Medulla oblongata (tissue), 1 donor: ENCODE measurements around the gene FUT6.
"Not testable (repeated sequence)": the region's sequence is repeated elsewhere in the genome, so short reads cannot be mapped to it uniquely, and the experiment has no call there.

Source experiments
- DNase-seq: peaks from one replicate; pipeline ENCODE4 v3.0.0-alpha.2; 2015; ENCODE audit errors: extremely low spot score

FUT6 gene

GRCh38 chr19:5786593-5787408, 52.7 kb downstream of the FUT6 start:
- DNase-seq = no peak

DNA sequence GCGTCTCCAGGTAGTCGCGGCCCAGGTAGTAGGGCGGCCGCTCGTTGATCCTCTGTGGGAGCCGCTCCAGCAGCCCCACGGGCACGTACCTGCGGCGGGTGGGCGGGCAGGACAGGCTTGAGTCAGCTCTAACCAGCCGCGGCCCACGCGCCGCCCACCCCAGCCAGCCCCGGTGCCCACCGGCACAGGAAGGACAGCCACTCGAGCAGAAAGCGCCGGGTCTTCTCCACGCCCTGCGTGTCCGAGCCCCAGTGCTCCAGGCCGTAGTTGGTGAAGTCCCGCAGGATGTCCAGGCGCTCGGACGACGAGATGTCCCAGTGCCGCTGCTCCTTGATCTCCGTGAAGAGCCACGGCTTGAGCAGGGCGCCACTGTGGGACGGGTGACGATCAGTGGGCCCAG, 54.1 kb downstream of the FUT6 start:
- DNase-seq = no peak

GRCh38 chr19:5784581-5785147, 54.8 kb downstream of the FUT6 start, which contains the start of gene PRR22:
Gene PRR22, minus strand, starts transcription at chr19:5784746. Its CDS starts 86 bp downstream, at chr19:5784660.
- no peak for DNase-seq

DNA sequence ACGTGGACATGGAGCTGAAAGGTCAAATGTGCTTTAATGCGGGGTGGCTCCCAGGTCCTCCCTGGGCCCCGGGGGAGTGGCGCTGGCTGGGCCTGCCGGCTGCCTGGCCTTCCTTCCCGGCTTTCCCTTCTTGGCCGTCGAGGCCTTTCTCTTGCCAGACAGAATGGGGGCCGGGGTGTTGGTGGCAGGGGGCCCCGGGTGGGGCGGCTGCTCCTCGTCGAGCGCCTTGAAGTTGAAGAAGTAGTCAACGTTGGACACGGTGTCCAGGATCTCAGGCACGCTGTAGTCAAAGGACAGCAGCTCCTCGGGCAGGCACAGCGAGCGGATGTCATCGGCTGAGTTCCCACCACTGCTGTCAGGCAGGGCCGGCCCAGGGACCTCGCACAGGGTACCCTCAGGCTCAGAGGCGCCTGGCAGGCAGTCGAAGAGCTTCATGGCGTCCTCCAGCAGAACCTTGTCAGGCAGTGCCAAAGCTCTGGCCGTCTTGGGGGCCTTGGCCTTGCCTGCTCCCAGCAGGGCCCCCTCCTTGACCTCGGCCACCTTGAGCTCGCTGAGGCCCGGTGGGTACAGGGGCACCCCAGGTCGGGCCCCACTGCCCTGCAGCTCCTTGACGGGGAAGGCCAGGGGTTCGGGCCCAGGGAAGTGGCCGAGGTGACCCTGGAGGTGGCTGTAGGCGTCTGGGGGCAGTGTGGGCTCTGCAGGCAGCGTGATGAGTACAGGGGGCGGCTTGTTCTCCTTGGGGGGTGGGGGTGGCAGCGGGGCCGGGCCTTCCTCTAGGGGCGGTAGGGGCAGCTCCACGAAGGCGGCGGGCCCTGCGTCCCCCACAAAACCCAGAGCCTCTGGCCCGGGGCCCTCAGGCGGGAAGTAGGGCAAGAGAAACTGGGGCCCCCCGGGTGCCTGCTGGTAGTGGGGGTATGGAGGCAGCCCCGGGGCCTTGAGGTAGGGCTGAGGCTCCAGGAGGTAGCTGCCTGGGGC, 56.3 kb downstream of the FUT6 start:
- no peak for DNase-seq

- DNase-seq = no peak
These were observed 57.2 kb downstream of the FUT6 start for GRCh38 chr19:5782322-5782721.

- not testable (repeated sequence) for DNase-seq
These were observed 58.6 kb downstream of the FUT6 start for GRCh38 chr19:5780916-5781315.
